Cardiac fibroblast (primary cell): Measurements from ENCODE around the gene ARF5.

ENCODE experiments used
- DNase-seq, 2 donors: peaks; one replicate each; pipeline versions ENCODE4 v3.0.0 to v3.0.0-alpha.2; 2010; ENCODE audit warnings: low read depth in 2 of 2
- H3K4me3 ChIP-seq, 2 donors: replicated peaks in 1 of 2; 1 replicate in 1 of 2; 2 replicates in 1 of 2; pipeline ENCODE4 v1.5.1; 2011; ENCODE audit warnings: low read depth in 2 of 2, low read length in 2 of 2, mild to moderate bottlenecking in 2 of 2, moderate library complexity in 1 of 2
- TF ChIP-seq, protein P1 (sequence below): IDR thresholded peaks from one replicate; pipeline ENCODE4 v1.5.1; 2011; ENCODE audit warnings: low read depth, mild to moderate bottlenecking, low read length, inconsistent platforms

The ARF5 gene

DNA sequence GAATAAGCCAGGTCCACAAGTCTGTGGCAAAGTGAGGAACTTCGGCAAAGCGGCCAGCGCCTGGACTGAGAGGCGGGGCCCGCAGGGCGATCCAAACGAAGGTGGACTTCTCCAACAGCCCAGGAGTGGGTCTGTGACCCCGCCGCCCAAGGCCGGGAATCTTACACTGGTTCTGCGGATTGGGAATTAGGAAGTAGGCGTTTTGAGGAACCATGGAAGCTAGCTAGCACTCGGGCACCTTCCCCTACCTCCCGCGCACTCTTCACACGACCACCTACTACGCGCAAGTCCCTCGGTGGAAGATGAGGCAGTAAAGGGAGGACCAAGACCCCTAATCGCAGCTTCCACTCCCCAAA lies 570 bp upstream of the ARF5 start:
- TF ChIP-seq, protein P1, sequence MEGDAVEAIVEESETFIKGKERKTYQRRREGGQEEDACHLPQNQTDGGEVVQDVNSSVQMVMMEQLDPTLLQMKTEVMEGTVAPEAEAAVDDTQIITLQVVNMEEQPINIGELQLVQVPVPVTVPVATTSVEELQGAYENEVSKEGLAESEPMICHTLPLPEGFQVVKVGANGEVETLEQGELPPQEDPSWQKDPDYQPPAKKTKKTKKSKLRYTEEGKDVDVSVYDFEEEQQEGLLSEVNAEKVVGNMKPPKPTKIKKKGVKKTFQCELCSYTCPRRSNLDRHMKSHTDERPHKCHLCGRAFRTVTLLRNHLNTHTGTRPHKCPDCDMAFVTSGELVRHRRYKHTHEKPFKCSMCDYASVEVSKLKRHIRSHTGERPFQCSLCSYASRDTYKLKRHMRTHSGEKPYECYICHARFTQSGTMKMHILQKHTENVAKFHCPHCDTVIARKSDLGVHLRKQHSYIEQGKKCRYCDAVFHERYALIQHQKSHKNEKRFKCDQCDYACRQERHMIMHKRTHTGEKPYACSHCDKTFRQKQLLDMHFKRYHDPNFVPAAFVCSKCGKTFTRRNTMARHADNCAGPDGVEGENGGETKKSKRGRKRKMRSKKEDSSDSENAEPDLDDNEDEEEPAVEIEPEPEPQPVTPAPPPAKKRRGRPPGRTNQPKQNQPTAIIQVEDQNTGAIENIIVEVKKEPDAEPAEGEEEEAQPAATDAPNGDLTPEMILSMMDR = no peak
- DNase-seq = no peak
- H3K4me3 ChIP-seq = peak overlapping the region; percentile 66 to 88

GRCh38 chr7:127588697-127589482 lies 679 bp downstream of the ARF5 start:
- H3K4me3 ChIP-seq = peak overlapping the region; percentile 88 to 90
- peak; percentile 55 to 60 for DNase-seq
- TF ChIP-seq, protein P1 = peak; percentile 46

DNA sequence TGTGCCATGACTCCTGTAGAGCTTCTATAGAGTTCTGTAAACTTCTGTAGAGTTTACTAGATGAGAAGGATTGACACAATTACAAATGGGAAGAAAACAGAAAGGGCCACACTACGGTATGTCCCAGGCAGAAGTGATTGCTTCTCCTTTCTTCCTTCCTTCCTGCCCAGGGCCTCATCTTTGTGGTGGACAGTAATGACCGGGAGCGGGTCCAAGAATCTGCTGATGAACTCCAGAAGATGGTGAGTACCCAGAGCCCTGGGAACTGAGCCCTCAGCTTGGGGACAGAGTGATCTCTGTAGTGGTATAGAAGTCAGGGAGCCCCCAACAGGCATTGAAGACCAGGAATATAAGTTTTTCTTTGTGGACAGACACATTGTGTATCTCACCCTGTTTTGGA lies 1.7 kb downstream of the ARF5 start:
- H3K4me3 ChIP-seq = no peak overlapping the region
- DNase-seq = no peak
- TF ChIP-seq, protein P1 = no peak

DNA sequence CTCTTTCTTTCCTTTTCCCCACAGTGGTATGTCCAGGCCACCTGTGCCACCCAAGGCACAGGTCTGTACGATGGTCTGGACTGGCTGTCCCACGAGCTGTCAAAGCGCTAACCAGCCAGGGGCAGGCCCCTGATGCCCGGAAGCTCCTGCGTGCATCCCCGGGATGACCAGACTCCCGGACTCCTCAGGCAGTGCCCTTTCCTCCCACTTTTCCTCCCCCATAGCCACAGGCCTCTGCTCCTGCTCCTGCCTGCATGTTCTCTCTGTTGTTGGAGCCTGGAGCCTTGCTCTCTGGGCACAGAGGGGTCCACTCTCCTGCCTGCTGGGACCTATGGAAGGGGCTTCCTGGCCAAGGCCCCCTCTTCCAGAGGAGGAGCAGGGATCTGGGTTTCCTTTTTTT lies 3.0 kb downstream of the ARF5 start:
- TF ChIP-seq, protein P1 = no peak
- no peak for DNase-seq
- H3K4me3 ChIP-seq = no peak overlapping the region

DNA sequence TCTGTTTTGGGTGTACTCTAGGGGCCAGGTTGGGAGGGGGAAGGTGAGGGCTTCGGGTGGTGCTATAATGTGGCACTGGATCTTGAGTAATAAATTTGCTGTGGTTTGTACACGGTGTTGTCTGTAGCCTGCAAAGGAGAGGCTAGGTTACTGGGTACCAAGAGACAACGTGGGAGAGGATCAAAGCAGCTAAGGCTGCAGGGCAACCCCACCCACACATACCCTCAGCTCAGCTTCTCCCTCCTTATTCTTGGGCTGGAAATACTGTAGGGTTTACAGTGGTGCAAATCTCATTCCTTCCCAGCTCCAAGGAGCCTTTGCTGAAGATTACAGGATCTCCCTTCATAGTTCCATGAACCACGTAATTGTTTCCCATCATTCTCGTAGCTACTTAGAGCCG lies 3.4 kb downstream of the ARF5 start:
- TF ChIP-seq, protein P1 = no peak
- no peak for DNase-seq
- H3K4me3 ChIP-seq = no peak overlapping the region

DNA sequence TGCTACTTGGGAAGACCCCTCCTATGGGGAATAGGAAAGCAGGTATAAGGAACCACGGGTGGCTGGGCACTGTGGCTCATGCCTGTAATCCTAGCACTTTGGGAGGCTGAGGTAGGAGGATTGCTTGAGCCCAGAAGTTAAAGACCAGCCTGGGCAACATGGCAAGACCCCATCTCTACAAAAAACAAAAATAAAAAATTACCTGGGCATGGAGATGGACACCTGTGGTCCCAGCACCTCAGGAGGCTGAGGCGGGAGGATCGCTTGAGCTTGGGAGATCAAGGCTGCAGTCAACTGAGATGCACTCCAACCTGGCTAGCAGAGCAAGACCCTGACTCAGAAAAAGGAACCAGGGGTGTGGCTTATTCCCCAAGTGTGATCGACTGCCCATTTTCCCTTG lies 4.3 kb downstream of the ARF5 start:
- no peak overlapping the region for H3K4me3 ChIP-seq
- DNase-seq = no peak
- TF ChIP-seq, protein P1 = no peak

DNA sequence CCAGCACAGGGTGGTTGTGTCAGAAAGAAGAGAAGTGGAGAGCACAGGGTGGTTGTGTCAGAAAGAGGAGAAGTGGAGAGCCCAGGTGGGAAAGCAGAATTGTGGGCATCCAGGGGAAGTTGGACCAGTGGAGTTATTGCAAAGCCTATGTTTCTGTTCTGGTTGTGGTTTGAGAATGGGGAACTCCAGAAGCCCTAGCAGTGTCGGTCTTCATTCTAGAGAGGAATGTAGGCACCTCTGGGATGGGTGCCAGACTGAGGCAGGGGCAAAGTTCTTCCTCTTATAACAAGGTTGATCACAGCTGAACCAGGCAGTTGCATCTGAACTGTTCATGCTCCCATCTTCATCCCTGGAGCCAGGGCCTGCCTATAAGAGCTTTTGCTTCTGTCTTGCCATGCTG lies 6.3 kb downstream of the ARF5 start:
- no peak for DNase-seq
- TF ChIP-seq, protein P1 = no peak

More for the DNA sequence above, 6.3 kb downstream of the ARF5 start:
- H3K4me3 ChIP-seq = no peak overlapping the region
